ACHN (cell line): ENCODE data around the gene NKAIN2.
"Not testable (repeated sequence)": the region's sequence is repeated elsewhere in the genome, so short reads cannot be mapped to it uniquely, and the experiment has no call there.

Source experiments
- DNase-seq: peaks from one replicate; pipeline ENCODE4 v3.0.0-alpha.2; 2015
- in situ Hi-C: cut with HindIII; loops from 2 replicates; pipeline ENCODE4 v1.10.0; 2017; ENCODE audit warnings: low sequenced_read_pairs, low pct_ligation_motif_present, low pct_unique_long_range_greater_than_20kb

The NKAIN2 gene

GRCh38 chr6:124205921-124206320 is 402.3 kb downstream of the NKAIN2 start:
- no peak for DNase-seq
- in situ Hi-C loops: no loop called here

DNA sequence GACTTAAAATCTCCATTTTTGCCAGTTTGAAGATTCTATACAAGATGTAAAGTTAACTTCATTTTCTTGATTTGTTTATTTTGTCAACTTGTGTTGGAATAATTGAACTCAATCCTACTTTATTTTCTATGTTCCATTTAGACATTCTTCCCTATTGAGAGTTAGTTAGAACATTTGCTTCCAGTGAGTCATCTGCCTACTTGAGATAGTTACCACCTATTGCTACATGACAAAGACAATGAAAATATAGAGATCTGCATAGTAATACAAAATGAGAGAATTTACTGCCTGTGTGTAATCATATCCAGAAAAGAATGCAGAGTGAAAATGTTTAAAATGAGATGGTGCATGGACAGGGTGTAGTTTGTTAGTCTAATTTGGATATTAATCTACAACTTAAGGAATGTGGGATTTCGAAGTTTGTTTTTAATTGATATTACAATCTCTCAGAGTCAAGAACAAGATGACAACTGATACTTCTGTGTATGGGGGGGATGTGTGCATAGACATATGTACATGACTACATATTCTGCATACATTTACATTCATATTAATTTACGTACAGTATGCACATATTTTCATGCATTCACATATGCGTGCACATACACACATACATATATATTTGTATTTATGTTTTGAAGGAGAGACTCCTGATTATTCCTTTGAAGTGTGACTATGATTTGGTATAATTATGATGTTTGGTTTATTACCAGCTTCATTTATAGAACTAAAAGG is 420.1 kb downstream of the NKAIN2 start:
- in situ Hi-C loops: no loop called here
- DNase-seq: peak; percentile 5

DNA sequence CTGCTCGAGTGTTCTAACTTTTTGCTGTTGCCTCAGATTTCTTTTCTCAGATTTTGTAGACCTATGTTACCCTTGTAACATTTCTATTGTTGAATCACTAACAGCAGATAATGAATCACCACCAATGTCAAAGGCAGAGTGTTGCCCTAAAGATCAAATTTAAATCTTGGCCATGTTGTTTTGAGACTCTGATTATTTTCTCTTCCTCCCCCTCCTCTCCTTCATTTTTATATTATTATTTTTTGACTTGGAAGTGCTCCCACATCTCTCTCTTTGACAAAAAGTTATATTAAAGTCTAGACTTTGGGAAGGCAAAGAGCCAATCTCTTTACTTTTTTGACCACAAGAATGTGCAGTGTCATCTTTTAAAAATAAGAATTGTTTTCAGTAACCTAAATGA is 422.7 kb downstream of the NKAIN2 start:
- in situ Hi-C loops: no loop called here
- DNase-seq: peak; percentile 3

GRCh38 chr6:124233221-124233620 is 429.6 kb downstream of the NKAIN2 start:
- no peak for DNase-seq
- in situ Hi-C loops: no loop called here

GRCh38 chr6:124234801-124235200 is 431.1 kb downstream of the NKAIN2 start:
- in situ Hi-C loops: no loop called here
- no peak for DNase-seq

DNA sequence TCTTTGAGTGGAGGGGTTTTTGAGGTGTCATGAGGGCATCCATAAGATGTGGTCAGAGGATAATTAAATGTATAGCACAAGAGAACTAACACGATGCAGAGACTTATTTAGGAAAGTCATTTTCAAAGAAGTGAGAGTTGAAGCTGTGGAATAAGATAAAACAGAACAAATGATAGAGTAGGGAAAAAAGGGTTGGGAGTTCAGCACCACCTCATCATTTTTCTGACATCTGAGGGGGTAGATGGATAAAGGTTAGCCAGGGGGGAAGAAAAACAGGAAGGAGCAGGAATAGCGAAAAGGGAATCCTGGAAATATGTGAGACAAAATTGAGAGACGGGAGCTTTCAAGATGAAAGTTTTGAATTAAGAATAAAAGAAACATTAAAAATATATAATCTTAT is 434.2 kb downstream of the NKAIN2 start:
- no peak for DNase-seq
- in situ Hi-C loops: no loop called here

- in situ Hi-C loops, DNase-seq: not testable (repeated sequence)
These were observed 434.7 kb downstream of the NKAIN2 start for GRCh38 chr6:124238408-124238807.

GRCh38 chr6:124254941-124255685 is 451.4 kb downstream of the NKAIN2 start:
- DNase-seq: no peak
- in situ Hi-C loops: no loop called here

DNA sequence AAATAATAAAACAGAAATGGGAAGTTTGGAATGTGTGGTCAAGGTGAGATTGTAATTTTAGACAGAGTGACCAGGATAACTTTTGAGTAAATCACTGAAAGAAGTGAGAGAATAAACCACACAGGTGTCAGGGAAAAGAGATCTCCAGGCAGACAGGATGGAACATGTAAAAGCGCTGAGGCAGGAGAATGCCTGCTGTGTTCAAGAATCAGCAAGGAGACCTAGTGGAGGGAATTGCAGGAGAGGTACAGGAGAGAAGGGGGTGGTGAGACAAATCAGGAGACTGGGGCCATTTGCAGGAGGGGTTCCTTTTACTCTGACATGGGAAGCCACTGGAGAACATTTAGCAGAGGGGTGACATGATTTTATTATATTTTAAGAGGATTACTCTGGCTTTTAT is 456.7 kb downstream of the NKAIN2 start:
- DNase-seq: no peak
- in situ Hi-C loops: no loop called here

GRCh38 chr6:124269733-124270132 is 466.1 kb downstream of the NKAIN2 start:
- no peak for DNase-seq
- in situ Hi-C loops: no loop called here

DNA sequence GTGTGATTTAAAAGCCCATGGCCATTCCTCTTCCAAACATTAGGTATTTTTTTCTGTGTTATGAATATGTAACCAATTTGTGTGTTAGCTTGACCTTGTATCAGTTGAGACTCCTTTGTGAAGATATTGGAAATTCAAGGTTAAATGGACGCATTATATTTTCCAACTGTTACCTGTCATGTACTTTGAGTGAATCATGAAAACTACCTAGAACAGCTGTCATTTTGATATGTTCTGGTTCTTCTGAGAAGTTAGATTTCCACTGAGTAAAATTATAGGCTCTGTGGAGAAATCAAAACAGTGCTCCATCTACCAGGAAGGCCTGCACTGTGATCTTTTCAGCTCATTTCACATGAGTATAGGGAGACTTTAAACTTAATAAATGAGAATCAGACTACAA is 470.0 kb downstream of the NKAIN2 start:
- in situ Hi-C loops: no loop called here
- no peak for DNase-seq

GRCh38 chr6:124282541-124282940 is 478.9 kb downstream of the NKAIN2 start:
- DNase-seq: no peak
- in situ Hi-C loops: no loop called here

- no peak for DNase-seq
- in situ Hi-C loops: no loop called here
These were observed 479.8 kb downstream of the NKAIN2 start for GRCh38 chr6:124283486-124283885.

- in situ Hi-C loops: no loop called here
- DNase-seq: no peak
These were observed 481.5 kb downstream of the NKAIN2 start for GRCh38 chr6:124285146-124285545.

GRCh38 chr6:124294574-124295200 is 491.0 kb downstream of the NKAIN2 start:
- in situ Hi-C loops: no loop called here
- DNase-seq: no peak

DNA sequence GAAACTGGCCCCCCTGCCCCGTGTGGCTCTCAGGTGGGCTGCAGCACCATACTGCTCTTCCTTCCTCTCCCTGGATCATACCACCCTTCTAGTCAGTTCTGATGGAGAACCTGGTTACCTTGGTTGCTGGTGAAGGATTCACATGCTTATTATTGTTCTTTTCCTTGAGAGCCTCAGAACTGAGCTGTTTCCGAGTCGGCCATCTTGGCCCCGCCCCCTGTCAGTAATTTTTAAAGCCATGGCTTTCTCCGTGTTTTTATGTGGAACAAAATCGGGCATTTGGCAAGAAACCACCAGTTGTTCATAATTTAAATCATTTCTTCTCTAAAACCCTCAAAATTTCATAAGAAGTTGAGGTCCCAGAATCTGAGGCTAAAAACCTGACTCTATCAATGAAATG is 493.8 kb downstream of the NKAIN2 start:
- in situ Hi-C loops: no loop called here
- DNase-seq: no peak

DNA sequence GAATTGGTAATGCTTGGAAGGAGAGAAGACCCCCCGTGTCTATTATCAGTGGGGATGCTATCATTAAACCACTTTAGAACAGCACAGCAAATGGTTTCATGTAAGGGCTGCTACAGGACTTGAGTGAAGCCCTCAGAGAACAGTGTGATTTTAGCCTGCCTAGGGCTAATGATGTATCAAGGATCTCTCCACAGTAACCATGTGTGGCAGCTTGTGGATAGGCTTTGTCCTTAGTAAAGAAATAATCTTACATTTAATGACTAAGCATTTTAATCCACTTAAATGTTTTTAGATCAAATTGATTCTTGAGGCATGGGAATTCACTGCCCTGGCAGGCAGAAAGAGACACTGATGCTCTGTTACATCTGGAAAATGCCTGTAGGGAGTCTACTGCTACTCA is 495.1 kb downstream of the NKAIN2 start:
- in situ Hi-C loops: no loop called here

DNA sequence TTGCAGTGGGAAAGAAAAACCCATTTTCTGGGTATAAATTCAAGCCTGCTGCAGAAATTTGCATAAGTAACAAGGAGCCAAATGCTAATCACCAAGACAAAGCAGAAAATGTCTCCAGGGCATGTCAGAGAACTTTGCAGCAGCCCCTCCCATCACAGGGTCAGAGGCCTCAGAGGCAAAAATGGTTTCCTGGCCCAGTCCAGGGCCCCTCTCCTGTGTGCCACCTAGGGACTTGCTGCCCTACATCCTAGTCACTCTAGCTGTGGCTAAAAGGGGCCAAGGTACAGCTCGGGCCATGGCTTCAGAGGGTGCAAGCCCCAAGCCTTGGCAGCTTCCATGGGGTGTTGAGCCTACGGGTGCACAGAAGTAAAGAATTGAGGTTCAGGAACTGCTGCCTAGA is 497.2 kb downstream of the NKAIN2 start:
- in situ Hi-C loops, DNase-seq: not testable (repeated sequence)

More for the DNA sequence above, 495.1 kb downstream of the NKAIN2 start:
- no peak for DNase-seq

GRCh38 chr6:124303971-124304370 is 500.3 kb downstream of the NKAIN2 start:
- DNase-seq: no peak
- in situ Hi-C loops: no loop called here

DNA sequence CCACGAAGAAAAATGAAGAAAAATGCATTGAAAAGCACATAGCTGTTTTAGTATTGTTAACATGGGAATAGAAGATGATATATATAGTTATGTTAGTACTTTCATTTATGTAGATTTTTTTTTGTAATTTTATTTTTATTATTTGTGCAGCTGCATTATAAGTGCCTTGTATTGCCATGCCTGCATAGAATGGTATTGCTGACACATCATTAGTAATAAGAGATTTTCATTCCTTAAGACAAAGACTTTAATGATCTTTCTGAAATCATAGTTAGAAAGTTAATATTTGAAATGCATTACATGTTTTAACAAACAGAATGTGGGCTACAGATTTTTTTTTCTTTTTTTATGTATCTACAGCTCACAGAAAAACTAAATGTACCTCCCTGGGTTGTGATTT is 506.5 kb downstream of the NKAIN2 start:
- in situ Hi-C loops: no loop called here
- no peak for DNase-seq
